Activated naive CD8-positive, alpha-beta T cell treated with anti-CD3 and anti-CD28 coated beads for 36 hours (primary cell): ENCODE data around the gene TTC39B. TPM values are rescaled to one million over a fixed set of nuclear protein-coding genes. Genes with fewer than 3 reads are reported as not detected.

Experiments used
- DNase-seq: peaks from one replicate; pipeline ENCODE4 v3.0.0; 2021
- H3K27ac Mint-ChIP-seq: one replicate; pipeline ENCODE4 v1.8.0; 2022; ENCODE audit warnings: mild to moderate bottlenecking, moderate library complexity, mixed read lengths
- H3K27me3 Mint-ChIP-seq: one replicate; pipeline ENCODE4 v1.8.0; 2022; ENCODE audit warnings: mild to moderate bottlenecking, mixed read lengths
- H3K36me3 Mint-ChIP-seq: one replicate; pipeline ENCODE4 v1.8.0; 2021; ENCODE audit warnings: mild to moderate bottlenecking, mixed read lengths
- H3K4me1 Mint-ChIP-seq: one replicate; pipeline ENCODE4 v1.8.0; 2021; ENCODE audit warnings: mixed read lengths
- H3K4me3 Mint-ChIP-seq: one replicate; pipeline ENCODE4 v1.8.0; 2022; ENCODE audit warnings: mild to moderate bottlenecking, moderate library complexity, mixed read lengths
- H3K9me3 Mint-ChIP-seq: one replicate; pipeline ENCODE4 v1.8.0; 2022; ENCODE audit warnings: mixed read lengths
- total RNA-seq, 2 experiments: library from RNA; stranded (reverse); gene quantifications; one replicate each; pipeline ENCODE4 v1.2.3, GENCODE V29; 2021

The TTC39B gene
- total RNA-seq, 2 experiments from 2014 or later = 16.2 to 17.3 TPM

DNA sequence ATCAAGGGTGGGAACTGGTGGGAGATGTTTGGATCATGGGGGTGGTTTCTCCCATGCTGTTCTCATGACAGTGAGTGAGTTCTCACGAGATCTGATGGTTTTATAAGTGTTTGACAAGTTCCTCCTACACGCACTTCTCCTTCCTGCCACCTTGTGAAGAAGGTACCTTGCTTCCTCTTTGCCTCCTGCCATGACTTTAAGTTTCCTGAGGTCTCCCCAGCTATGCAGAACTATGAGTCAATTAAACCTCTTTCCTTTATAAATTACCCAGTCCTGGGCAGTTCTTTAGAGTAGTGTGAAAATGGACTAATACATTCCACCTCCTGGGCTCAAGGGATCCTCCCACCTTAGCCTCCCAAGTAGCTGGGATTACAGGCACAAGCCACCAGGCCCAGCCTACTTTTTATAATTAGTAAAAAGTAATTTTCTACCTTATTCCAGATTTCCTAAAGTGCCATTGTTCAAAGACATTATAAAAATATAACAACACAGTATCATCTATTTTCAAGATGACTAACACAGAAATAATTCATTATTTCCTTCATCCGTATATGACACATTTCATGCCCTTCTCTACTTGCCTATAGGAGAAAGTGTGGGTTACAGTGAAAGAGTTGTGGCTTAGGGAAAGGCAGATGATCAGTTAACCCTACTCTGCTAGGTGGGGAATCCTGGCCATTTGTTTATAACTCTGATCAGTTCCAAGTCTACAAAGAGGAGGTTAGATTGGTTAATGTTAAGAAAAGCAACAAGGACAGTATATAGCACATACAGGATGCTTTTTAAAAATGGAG is 99.9 kb downstream of the TTC39B start:
- DNase-seq = no peak

DNA sequence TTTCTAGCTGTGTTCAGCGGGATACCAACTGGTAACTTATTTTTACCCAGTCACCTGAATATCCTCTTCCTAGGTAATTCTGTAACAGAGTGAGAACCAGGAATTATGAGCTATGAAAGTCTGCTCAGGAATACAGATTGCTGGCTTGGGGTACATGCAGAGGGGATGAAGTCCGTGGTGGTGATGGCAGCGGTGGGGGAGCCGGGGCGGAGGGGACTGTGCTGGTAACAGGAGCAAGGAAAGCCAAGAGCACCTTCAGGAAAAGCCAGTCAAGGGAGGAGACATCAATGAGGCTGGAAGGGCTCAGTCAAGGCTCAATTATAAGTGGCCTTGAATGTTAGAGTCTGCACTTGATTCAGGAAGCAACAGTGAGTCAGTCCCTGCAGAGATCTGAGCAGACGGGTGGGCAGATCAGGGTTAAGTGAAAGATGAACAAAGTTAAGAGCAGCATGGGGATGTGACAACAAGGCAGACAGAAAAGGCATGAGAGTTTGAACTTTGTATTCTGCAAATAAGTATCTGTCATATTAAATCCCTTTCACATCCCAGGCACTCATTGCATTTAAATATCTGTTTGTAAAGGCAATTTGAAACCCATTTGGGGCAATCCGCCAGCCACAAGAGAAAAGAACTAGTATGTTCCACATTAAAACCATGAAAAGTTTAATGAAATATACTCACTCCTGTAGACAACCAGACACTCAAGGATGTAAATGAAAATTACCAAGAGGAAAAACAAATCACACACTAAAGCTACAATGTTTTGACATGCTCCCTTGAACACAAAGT is 101.2 kb downstream of the TTC39B start:
- H3K9me3 Mint-ChIP-seq = peaks cover 7% of the 10 kb centered on the region
- peaks cover 36% of the 10 kb centered on the region for H3K36me3 Mint-ChIP-seq
- H3K4me1 Mint-ChIP-seq = peaks cover 16% of the 10 kb centered on the region
- no peak for DNase-seq
- no peak overlapping the region for H3K4me3 Mint-ChIP-seq
- H3K27me3 Mint-ChIP-seq = no peaks in the 10 kb centered on the region
- H3K27ac Mint-ChIP-seq = no peak overlapping the region

More for the DNA sequence above, 99.9 kb downstream of the TTC39B start:
- Mint-ChIP-seq H3K27me3 (no peaks in the 10 kb centered on the region), H3K4me1 (peaks cover 19% of the 10 kb centered on the region), H3K4me3 (no peak overlapping the region), H3K27ac (peak overlapping the region; percentile 49), H3K36me3 (peaks cover 31% of the 10 kb centered on the region), H3K9me3 (peaks cover 7% of the 10 kb centered on the region)

DNA sequence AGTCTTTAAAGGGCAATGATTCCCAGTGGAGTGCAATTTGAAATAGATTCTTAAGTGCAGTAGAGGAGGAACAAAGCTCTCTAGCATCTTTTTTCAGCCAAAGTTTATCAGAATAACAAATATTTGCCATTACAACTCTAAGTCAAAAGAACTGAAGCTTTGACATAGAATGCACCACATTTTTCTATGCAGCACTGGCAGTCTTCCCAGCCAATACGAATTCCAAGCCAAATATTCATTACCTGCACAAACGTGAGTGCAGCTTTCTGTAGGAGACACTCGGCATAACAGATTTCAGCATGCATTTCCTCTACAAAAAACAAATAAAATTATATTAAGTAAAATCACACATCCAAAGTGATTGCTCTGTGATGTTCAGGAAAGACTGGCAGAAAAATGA is 103.4 kb downstream of the TTC39B start:
- Mint-ChIP-seq H3K4me3 (no peak overlapping the region), H3K9me3 (peaks cover 7% of the 10 kb centered on the region), H3K4me1 (peaks cover 12% of the 10 kb centered on the region), H3K36me3 (peaks cover 28% of the 10 kb centered on the region), H3K27me3 (no peaks in the 10 kb centered on the region), H3K27ac (no peak overlapping the region)
- DNase-seq = no peak

DNA sequence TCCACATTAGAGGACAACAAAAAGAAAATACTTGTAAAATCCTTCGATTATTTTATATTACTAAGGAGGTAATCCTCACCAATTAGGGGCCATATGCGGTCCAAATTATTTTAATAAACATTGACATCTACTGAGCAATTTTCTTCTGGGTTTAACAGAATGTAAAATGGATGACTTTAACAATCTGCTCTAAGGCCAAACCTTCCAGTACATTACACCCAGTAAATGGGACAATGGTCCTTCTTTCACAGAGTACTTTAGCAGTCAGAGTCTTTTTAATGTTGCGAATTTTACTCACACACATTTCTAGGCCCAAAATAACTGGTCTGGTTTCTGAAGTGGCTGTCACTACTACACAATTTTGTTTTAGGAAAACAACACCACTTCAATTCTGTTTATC is 106.9 kb downstream of the TTC39B start:
- Mint-ChIP-seq H3K9me3 (no peaks in the 10 kb centered on the region), H3K27ac (no peak overlapping the region), H3K4me1 (no peaks in the 10 kb centered on the region), H3K4me3 (no peak overlapping the region), H3K36me3 (peaks cover 22% of the 10 kb centered on the region), H3K27me3 (no peaks in the 10 kb centered on the region)
- DNase-seq = no peak

DNA sequence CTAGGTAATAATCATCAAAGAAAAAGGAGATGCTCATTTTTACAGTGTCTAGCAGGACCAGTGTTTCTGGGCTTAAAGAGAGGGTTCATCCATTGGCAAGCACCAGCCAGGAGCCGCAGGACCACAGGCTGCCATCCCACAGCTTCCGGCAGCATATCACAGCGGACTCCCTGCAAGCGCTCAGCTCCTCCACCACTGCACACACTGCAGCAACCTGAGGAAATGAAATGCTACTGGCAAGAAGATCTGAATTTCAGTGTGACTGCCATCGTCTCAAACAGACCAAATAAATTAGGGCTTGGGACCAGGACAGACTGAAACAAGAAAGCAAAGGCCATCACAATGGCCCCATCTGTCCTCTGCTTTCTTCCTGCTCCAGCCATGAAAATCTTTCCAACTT is 114.2 kb downstream of the TTC39B start:
- H3K36me3 Mint-ChIP-seq = peaks cover 38% of the 10 kb centered on the region
- no peaks in the 10 kb centered on the region for H3K27me3 Mint-ChIP-seq
- no peak overlapping the region for H3K27ac Mint-ChIP-seq
- H3K9me3 Mint-ChIP-seq = no peaks in the 10 kb centered on the region
- no peak overlapping the region for H3K4me3 Mint-ChIP-seq
- H3K4me1 Mint-ChIP-seq = peaks cover 10% of the 10 kb centered on the region
- no peak for DNase-seq

DNA sequence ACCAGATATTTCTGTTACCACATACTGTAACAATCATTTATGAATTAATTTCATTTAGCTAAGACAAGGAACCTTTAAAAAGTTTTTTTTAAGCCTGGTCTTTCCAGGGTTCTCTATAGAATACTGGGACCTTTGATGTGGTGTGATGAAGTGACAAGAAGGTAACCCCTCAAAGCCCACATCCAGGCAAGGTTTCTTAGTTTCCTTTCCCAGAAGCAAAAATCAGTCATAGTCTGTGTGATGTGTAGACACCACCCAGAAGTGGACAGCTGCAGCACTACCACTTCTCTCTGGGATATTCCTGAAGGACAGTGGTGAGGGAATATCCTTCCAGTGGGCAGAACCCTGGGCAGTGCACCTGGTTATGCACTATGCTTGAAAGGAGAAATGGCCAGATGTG is 115.6 kb downstream of the TTC39B start:
- DNase-seq = peak; percentile 34
- H3K4me1 Mint-ChIP-seq = peaks cover 10% of the 10 kb centered on the region
- no peaks in the 10 kb centered on the region for H3K9me3 Mint-ChIP-seq
- peak overlapping the region; percentile 72 for H3K27ac Mint-ChIP-seq
- H3K27me3 Mint-ChIP-seq = no peaks in the 10 kb centered on the region
- H3K4me3 Mint-ChIP-seq = no peak overlapping the region
- H3K36me3 Mint-ChIP-seq = peaks cover 38% of the 10 kb centered on the region

DNA sequence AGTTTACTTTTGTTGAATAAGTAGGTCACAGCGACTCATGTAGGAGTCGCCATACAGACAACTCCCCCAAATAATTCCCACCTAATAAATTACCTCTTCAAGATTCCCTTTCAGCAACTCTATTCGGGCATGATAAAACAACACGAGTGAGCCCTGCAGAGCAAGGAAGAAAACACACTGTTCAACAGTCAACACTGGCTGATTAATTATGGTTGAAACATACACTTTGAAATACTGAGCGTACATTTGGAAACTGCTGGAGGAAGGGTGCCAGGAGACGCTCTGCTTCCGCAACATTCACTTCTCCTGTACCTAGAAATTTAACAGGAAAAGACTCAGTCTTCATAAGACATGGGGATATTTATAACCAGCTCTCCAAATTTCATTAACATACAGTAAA is 117.5 kb downstream of the TTC39B start:
- no peak overlapping the region for H3K27ac Mint-ChIP-seq
- DNase-seq = no peak
- H3K9me3 Mint-ChIP-seq = no peaks in the 10 kb centered on the region
- peaks cover 10% of the 10 kb centered on the region for H3K4me1 Mint-ChIP-seq
- H3K36me3 Mint-ChIP-seq = peaks cover 26% of the 10 kb centered on the region
- no peaks in the 10 kb centered on the region for H3K27me3 Mint-ChIP-seq
- H3K4me3 Mint-ChIP-seq = no peak overlapping the region

DNA sequence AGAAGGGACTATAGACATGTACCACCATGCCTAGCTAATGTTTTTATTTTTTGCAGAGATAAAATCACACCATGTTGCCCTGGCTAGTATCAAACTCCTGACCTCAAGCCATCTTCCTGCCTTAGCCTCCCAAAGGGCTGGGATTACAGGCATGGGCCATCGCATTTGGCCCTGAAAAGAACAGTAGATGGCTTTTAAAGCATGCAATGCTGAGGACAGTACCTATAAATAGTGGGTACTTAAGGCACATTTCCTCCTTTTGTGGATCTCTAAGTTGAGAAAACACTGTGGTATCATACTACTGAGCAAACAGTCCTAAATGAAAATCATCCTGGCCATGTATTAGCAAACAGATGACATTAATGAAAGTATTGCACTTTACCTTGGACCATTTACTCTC is 119.4 kb downstream of the TTC39B start:
- Mint-ChIP-seq H3K36me3 (peaks cover 26% of the 10 kb centered on the region), H3K27ac (no peak overlapping the region), H3K27me3 (no peaks in the 10 kb centered on the region), H3K9me3 (no peaks in the 10 kb centered on the region), H3K4me3 (no peak overlapping the region), H3K4me1 (peaks cover 10% of the 10 kb centered on the region)
- DNase-seq = no peak

DNA sequence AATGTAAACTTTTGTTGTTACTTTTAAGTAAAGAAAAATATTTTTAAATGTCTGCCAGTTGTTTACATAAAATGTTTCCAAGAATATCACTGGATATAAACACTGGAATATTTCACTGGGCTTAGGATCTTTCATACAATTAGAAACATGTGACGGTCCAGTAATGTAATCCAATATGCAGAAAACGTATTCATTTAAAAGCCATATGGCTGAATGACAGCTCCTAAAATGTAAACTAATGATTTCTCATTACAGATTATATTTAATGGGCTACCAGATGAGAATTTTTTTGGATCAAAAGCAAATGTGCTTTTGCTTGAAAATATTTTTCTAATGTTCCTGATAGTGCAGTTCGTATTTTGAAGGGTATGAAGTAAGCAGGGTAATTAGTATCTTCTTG is 124.3 kb downstream of the TTC39B start:
- Mint-ChIP-seq H3K27me3 (no peaks in the 10 kb centered on the region), H3K27ac (no peak overlapping the region), H3K36me3 (peaks cover 30% of the 10 kb centered on the region), H3K4me3 (no peak overlapping the region), H3K9me3 (peaks cover 3% of the 10 kb centered on the region), H3K4me1 (peaks cover 21% of the 10 kb centered on the region)
- no peak for DNase-seq

DNA sequence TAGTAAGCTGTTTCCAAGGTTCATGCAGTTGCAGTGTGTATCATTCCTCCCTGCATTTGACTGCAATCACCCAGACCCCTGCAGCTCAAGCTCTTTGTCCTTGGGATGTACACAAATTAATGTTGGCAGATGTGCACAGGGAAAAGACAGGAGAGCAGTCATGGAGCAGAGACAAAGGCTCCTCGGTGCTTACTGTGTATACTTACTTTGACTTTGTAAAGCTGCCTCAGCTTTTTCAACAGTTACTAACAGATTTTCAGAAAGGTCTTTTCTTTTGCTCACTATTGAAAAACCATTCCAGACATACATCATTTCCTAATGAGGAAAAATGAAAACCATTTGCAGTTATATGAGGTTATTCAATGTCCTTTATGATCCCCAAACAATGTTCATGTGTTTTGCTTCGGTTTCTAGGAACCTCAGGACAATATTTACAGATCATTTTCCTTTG is 124.9 kb downstream of the TTC39B start:
- H3K4me3 Mint-ChIP-seq = no peak overlapping the region
- peaks cover 30% of the 10 kb centered on the region for H3K36me3 Mint-ChIP-seq
- H3K9me3 Mint-ChIP-seq = peaks cover 3% of the 10 kb centered on the region
- no peak for DNase-seq
- no peaks in the 10 kb centered on the region for H3K27me3 Mint-ChIP-seq
- H3K4me1 Mint-ChIP-seq = peaks cover 21% of the 10 kb centered on the region
- no peak overlapping the region for H3K27ac Mint-ChIP-seq

DNA sequence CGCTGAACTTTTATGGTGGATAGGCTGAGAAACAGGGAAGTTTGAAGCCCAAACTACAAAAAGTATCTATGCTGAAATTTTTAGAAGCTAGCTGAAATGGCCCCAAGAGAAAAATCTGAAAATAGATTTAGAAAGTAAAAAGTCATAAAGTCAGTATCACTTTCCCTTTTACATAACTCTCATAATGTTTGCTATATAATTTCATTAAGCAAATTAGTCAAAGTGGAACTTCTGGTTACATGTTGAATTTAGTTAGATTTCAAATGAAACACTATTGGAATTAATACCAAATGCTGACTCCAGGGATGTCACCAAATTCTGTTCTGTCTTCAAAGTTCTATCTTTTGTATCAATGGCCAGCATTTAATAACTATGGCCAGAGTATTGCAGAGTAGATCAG is 126.9 kb downstream of the TTC39B start:
- Mint-ChIP-seq H3K36me3 (peaks cover 30% of the 10 kb centered on the region), H3K4me3 (no peak overlapping the region), H3K4me1 (peaks cover 21% of the 10 kb centered on the region), H3K27ac (peak overlapping the region; percentile 73), H3K27me3 (no peaks in the 10 kb centered on the region), H3K9me3 (peaks cover 3% of the 10 kb centered on the region)
- DNase-seq = no peak

DNA sequence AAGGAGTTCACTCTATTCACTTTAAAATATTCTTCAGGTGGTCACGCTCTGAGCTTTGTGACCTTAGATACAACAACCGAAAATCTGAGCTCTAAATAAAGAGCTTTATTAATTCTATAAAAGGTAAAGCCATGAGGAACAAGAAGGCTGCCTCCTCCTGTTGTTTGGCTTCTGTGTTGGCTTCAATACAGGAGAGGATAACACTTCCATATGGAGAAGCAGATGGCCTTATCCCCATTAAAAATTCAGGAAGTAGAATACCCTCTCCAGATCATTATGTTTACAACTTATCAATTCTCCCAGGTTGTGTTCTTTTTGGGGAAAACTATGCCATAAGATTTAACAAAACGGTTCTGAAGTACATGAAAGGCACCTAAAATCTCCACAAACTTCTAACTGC is 128.4 kb downstream of the TTC39B start:
- Mint-ChIP-seq H3K4me1 (peaks cover 21% of the 10 kb centered on the region), H3K36me3 (peaks cover 30% of the 10 kb centered on the region), H3K27ac (no peak overlapping the region), H3K9me3 (peaks cover 3% of the 10 kb centered on the region), H3K27me3 (no peaks in the 10 kb centered on the region), H3K4me3 (no peak overlapping the region)
- no peak for DNase-seq

DNA sequence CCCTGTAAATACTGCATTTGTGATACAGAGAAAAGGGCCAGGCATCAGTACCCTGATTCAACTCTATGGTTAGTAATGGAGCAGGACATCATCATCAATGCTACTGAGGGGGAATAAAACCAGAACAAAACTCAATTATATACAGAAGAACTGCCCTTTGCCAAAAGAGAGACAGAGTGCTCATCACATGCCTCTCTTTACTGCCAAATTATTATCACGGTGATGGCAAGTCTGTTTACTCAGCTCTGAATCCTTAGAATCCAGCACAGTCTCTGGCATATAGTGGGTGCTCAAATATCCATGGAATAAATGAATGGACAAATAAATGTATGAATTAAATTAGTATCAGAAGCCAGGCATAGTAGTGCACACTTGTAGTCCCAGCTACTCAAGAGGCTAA is 130.2 kb downstream of the TTC39B start:
- no peak overlapping the region for H3K4me3 Mint-ChIP-seq
- peaks cover 21% of the 10 kb centered on the region for H3K4me1 Mint-ChIP-seq
- H3K27ac Mint-ChIP-seq = no peak overlapping the region
- no peaks in the 10 kb centered on the region for H3K27me3 Mint-ChIP-seq
- peaks cover 3% of the 10 kb centered on the region for H3K9me3 Mint-ChIP-seq
- no peak for DNase-seq
- H3K36me3 Mint-ChIP-seq = peaks cover 30% of the 10 kb centered on the region

DNA sequence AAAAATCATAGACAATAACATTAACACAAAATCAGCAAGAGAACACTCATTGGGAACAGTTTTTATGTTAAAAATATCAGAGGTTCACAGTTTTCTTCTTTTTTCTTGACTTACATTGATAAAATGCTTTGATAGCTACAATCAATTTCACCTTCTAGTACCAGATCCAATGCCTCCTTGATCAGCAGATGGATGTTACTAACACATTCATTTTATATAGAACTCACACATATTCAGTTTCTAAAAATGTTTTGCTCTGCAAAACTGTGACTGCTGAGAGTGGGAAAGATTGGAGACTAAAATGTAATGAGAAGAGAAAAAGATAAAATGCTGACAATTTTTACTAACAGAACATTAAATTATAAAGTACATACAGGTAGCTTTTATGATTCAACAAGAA is 143.1 kb downstream of the TTC39B start:
- no peak for DNase-seq
- Mint-ChIP-seq H3K4me3 (no peak overlapping the region), H3K36me3 (peaks cover 3% of the 10 kb centered on the region), H3K27me3 (no peaks in the 10 kb centered on the region), H3K4me1 (no peaks in the 10 kb centered on the region), H3K27ac (no peak overlapping the region), H3K9me3 (no peaks in the 10 kb centered on the region)

DNA sequence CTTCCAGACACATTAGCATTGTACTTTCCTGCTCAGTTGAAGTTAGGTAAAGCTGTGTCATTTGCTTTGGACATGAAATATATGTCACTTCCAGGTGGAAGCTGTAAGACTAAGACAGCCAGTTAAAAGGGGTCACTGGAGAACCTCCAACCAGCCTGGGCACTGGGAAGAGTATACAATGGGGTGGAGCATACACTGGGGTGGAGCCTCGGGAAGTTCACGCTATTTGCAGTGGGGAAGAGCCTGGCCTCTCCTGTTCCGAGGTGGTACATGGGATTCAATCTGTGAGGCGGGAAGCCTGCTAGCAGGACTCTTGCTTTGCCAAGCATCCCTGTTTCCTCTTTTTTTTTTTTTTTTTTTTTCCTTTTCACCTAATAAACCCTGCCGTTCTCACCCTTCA is 145.3 kb downstream of the TTC39B start:
- Mint-ChIP-seq H3K27me3 (no peaks in the 10 kb centered on the region), H3K4me1 (no peaks in the 10 kb centered on the region), H3K36me3 (peaks cover 3% of the 10 kb centered on the region), H3K9me3 (no peaks in the 10 kb centered on the region), H3K4me3 (no peak overlapping the region), H3K27ac (no peak overlapping the region)
- DNase-seq = no peak
